Activated gamma-delta T cell treated with anti-CD3 and anti-CD28 coated beads, Interleukin-2, amount 50 U/mL, for 16 hours (primary cell): ENCODE measurements around the gene OR1J2.

Experiments
- DNase-seq: peaks from one replicate; pipeline ENCODE4 v3.0.0-alpha.2; 2020; ENCODE audit warnings: low read depth

OR1J2 gene

DNA sequence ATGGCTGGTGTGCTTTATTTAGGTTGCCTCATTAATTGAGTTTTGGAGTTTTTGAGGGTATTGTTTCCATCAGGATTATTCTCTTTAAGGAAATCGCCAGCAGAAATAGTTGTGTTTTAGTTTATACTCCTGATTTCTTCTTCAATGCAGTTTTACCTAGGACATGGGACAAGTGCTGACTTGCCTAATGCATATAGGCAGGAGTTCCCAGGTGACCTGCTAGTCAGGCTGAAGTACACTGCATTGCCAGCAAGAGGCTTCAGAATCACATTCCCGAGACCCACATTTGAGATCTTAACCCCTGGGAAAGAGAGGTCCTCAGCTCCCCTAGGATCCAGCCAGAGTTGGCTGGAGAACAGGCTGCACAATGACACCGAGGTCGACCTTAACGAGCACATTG lies 40.8 kb downstream of the OR1J2 start:
- no peak for DNase-seq

DNA sequence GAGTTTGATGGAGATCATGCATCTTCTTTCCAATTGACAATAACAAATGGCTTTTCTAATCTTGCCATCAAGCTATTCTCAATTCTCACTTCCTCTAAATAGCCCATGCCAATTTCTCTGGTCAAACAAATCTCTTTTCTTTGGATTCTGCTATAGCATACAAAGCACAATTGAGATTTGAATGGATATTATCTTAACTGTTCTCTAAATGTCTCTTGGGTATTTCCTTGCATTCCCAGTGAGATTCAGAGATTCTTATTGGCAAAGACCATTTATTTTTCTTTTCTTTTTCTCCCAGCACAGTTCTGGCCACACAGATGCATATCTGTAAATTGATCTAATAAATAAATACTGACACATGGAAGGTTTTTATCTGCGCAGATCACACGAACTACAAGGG lies 42.2 kb downstream of the OR1J2 start, which contains the start of gene OR1N2:
Gene OR1N2 (plus strand): TSS at position 301 of the 400 bp plus-strand sequence. CDS start 100 bp downstream, outside the sequence.
- DNase-seq: no peak
